Natural killer cell (primary cell): ENCODE measurements around the gene TCF25. TPM values are rescaled to one million over a fixed set of nuclear protein-coding genes. Genes with fewer than 3 reads are reported as not detected.
"Not testable (repeated sequence)": the region's sequence is repeated elsewhere in the genome, so short reads cannot be mapped to it uniquely, and the experiment has no call there.

ENCODE experiments used
- ATAC-seq, 3 donors: fragments of 150-1000 bp in 2 of 3; fragments of 200-7000 bp in 1 of 3; cut with Tn5 transposase; 1 replicate in 1 of 3; 2 replicates in 2 of 3; pipeline ENCODE4 v1.10.0; 2021; ENCODE audit warnings: mild to moderate bottlenecking in 2 of 3, moderate library complexity in 2 of 3
- DNase-seq, 2 donors: peaks; one replicate each; pipeline versions ENCODE4 v3.0.0 to v3.0.0-alpha.2; 2013 to 2021; ENCODE audit warnings: mixed read lengths in 1 of 2
- H3K27ac ChIP-seq: one replicate; pipeline ENCODE4 v1.5.1; 2013; ENCODE audit warnings: mild to moderate bottlenecking, low read length
- H3K27me3 ChIP-seq: one replicate; pipeline ENCODE4 v1.6.1; 2013; ENCODE audit warnings: low read length; ENCODE audit not compliant: control insufficient read depth, insufficient read depth
- H3K36me3 ChIP-seq: one replicate; pipeline ENCODE4 v1.6.1; 2013; ENCODE audit warnings: low read length; ENCODE audit not compliant: control insufficient read depth, insufficient read depth
- H3K4me1 ChIP-seq: one replicate; pipeline ENCODE4 v1.6.1; 2013; ENCODE audit warnings: low read length; ENCODE audit not compliant: control insufficient read depth, insufficient read depth
- H3K4me3 ChIP-seq: one replicate; pipeline ENCODE4 v1.5.1; 2013; ENCODE audit warnings: low read length
- H3K9me3 ChIP-seq: one replicate; pipeline ENCODE4 v1.6.1; 2013; ENCODE audit warnings: low read length; ENCODE audit not compliant: control insufficient read depth, insufficient read depth
- H3K27ac Mint-ChIP-seq, 2 donors: one replicate each; pipeline ENCODE4 v1.8.0; 2022; ENCODE audit warnings: mild to moderate bottlenecking in 2 of 2, mixed read lengths in 2 of 2, moderate library complexity in 1 of 2
- H3K27me3 Mint-ChIP-seq, 2 donors: one replicate each; pipeline ENCODE4 v1.8.0; 2022; ENCODE audit warnings: low read depth in 2 of 2, mixed read lengths in 2 of 2
- H3K36me3 Mint-ChIP-seq: one replicate; pipeline ENCODE4 v1.8.0; 2022; ENCODE audit warnings: mixed read lengths
- H3K4me1 Mint-ChIP-seq, 2 donors: one replicate each; pipeline ENCODE4 v1.8.0; 2022; ENCODE audit warnings: mixed read lengths in 2 of 2
- H3K4me3 Mint-ChIP-seq: one replicate; pipeline ENCODE4 v1.8.0; 2022; ENCODE audit warnings: mild to moderate bottlenecking, moderate library complexity, mixed read lengths
- H3K9me3 Mint-ChIP-seq, 2 donors: one replicate each; pipeline ENCODE4 v1.8.0; 2022; ENCODE audit warnings: mixed read lengths in 2 of 2
- WGBS: methylation state at CpG from one replicate; pipeline ENCODE4 v1.1.7; 2013; ENCODE audit warnings: missing lambda C conversion rate; ENCODE audit not compliant: insufficient coverage; 5-methylcytosine and 5-hydroxymethylcytosine counted together
- intact Hi-C: fragments of 100-400 bp; cut with micrococcal nuclease; formaldehyde crosslinking; loops from one replicate; pipeline ENCODE4 v1.14.2; 2022
- total RNA-seq, 4 donors: library from RNA; stranded (reverse); fragments of 120-200 nt in 1 of 4; gene quantifications; one replicate each; pipeline versions ENCODE4 v1.2.3 to v1.2.4, GENCODE V29; 2013 to 2022
- TF ChIP-seq, protein P1 (sequence below): fragments of 200-600 bp; IDR thresholded peaks from one replicate; pipeline ENCODE4 v1.8.0; 2022; ENCODE audit warnings: antibody characterized with exemption

The TCF25 gene
- total RNA-seq, 3 donors from 2014 or later (not counting 1 experiment from before 2014, with no cell fraction given), result 509 to 682 (median 567) TPM

DNA sequence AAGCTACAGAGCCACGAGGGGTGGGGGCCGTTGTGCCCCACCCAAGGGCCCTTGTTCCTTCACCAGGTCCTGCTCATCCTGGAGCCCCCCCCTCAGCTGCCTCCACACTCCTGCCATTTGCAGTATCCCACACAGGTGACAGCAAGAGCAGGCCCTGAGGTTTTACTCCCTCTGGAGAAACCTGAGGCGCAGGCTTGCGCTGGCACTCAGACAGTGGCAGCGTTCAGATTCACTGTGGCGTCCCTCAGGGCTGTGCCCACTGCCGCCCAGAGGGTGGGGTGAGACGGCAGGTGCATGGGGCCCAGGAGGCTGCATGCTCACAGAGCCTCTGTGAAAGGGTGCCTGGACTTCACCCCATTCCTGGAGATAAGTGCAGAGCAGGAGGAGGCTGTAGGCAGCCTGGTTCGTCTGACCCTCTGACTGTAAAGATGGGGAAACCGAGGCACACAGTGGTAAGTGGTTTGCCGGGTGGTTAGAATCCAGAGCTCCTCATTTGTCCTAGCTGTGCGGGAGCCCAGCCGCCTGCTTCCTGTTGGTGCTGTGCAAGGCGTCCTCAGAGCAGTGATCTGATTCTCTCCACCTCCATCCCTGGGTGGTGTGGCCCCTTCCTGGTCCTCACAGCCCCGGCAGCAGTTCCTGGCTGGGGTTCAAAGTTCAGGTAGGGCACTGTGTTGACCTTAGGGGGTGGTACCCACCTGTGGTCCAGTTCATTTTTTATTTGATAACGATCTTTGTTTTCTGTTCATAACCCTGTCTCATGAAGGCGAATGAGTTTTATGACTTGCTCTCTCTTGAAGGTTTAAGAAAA, 43.6 kb upstream of the TCF25 start:
- Histone ChIP-seq H3K27me3 (peaks cover 3% of the 10 kb centered on the region), H3K36me3 (no peaks in the 10 kb centered on the region), H3K4me1 (peaks cover 14% of the 10 kb centered on the region), H3K9me3 (no peaks in the 10 kb centered on the region), H3K27ac (no peak overlapping the region), H3K4me3 (no peak overlapping the region)
- peak overlapping the region; percentile 68 for H3K4me3 Mint-ChIP-seq
- peaks cover 4 to 5% of the 10 kb centered on the region in 2 donors for H3K4me1 Mint-ChIP-seq
- no peak overlapping the region for H3K27ac Mint-ChIP-seq
- TF ChIP-seq, protein P1, sequence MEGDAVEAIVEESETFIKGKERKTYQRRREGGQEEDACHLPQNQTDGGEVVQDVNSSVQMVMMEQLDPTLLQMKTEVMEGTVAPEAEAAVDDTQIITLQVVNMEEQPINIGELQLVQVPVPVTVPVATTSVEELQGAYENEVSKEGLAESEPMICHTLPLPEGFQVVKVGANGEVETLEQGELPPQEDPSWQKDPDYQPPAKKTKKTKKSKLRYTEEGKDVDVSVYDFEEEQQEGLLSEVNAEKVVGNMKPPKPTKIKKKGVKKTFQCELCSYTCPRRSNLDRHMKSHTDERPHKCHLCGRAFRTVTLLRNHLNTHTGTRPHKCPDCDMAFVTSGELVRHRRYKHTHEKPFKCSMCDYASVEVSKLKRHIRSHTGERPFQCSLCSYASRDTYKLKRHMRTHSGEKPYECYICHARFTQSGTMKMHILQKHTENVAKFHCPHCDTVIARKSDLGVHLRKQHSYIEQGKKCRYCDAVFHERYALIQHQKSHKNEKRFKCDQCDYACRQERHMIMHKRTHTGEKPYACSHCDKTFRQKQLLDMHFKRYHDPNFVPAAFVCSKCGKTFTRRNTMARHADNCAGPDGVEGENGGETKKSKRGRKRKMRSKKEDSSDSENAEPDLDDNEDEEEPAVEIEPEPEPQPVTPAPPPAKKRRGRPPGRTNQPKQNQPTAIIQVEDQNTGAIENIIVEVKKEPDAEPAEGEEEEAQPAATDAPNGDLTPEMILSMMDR, result no peak
- H3K9me3 Mint-ChIP-seq, result no peaks in the 10 kb centered on the region
- ATAC-seq (no peak), DNase-seq (no peak)
- peaks cover 5 to 6% of the 10 kb centered on the region in 2 donors for H3K27me3 Mint-ChIP-seq
- no peaks in the 10 kb centered on the region for H3K36me3 Mint-ChIP-seq
- intact Hi-C loops, result no loop called here
- 84% methylated on average over 17 of the region's 17 CpGs for WGBS

DNA sequence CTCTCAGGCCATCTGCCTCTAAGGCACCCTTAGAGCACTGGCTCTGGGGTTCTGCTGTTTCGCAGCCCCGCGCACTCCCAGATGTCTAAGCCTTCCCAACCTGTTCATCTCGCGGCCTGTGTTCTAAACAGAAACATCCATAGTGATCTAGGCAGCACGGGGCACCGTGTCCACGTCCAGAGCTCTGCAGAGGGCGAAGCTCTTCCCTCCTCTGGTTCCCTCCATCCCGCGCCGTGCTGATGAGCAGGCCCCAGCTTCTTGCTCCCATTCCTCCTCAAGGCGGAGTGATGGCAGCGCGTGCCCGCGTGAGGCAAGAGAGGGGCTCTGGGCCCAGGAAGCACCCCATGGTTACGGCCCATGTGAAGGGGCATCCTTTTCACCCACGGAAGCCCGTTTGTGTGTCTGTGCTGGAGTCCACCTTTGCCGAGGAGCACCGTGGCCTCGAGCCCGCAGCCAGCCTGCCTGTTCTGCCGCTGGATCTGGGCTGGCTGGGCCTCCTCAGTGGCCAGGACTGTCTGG, 41.5 kb upstream of the TCF25 start:
- intact Hi-C loops, result no loop called here
- H3K36me3 Mint-ChIP-seq, result no peaks in the 10 kb centered on the region
- no peak overlapping the region for H3K4me3 ChIP-seq
- peaks cover 3% of the 10 kb centered on the region for H3K27me3 ChIP-seq
- no peaks in the 10 kb centered on the region for H3K36me3 ChIP-seq
- ATAC-seq (no peak), DNase-seq (no peak)
- H3K4me1 ChIP-seq, result peaks cover 14% of the 10 kb centered on the region
- peaks cover 5% of the 10 kb centered on the region for H3K9me3 ChIP-seq
- no peak overlapping the region for H3K4me3 Mint-ChIP-seq
- H3K9me3 Mint-ChIP-seq, result no peaks in the 10 kb centered on the region
- no peak overlapping the region for H3K27ac Mint-ChIP-seq
- peaks cover 5 to 6% of the 10 kb centered on the region in 2 donors for H3K27me3 Mint-ChIP-seq
- 96% methylated on average over 25 of the region's 25 CpGs for WGBS
- no peak overlapping the region for H3K27ac ChIP-seq
- peaks cover 4 to 5% of the 10 kb centered on the region in 2 donors for H3K4me1 Mint-ChIP-seq
- TF ChIP-seq, protein P1, result no peak

DNA sequence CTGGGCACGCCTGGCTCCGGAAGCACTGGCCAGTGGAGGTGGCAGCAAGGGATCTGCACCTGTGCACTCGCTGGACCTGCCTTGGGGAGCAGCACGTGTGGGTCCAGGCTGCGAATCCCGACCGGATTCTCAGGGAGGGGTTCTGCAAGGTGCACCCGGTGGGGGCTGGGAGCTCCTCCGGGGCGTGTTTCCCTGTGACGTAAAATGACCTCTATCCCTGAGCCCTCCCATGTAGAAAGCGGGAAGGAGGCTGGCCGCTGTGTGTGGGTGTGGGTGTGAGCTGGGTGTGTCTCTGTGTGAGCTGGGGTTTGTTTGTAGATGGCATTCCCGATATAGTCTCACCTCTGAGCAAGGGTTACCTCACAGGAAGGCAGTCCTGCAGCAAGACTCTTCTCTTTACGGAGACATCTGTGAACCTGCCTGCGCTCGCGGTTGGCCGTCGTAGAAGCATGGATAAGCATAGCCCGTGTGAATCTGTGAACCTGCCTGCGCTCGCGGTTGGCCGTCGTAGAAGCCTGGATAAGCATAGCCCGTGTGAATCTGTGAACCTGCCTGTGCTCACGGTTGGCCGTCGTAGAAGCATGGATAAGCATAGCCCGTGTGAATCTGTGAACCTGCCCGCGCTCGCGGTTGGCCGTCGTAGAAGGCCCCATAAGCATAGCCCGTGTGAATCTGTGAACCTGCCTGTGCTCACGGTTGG, 39.6 kb upstream of the TCF25 start:
- H3K4me1 Mint-ChIP-seq, result peaks cover 5 to 22% of the 10 kb centered on the region in 2 donors
- ATAC-seq, H3K9me3 Mint-ChIP-seq, H3K27me3 Mint-ChIP-seq, H3K36me3 Mint-ChIP-seq, H3K27ac Mint-ChIP-seq, intact Hi-C loops, H3K4me3 ChIP-seq, H3K9me3 ChIP-seq, H3K27ac ChIP-seq, H3K36me3 ChIP-seq, H3K4me3 Mint-ChIP-seq, DNase-seq, H3K27me3 ChIP-seq: not testable (repeated sequence)
- WGBS, result 96% methylated on average over 39 of the region's 39 CpGs
- peaks cover 25% of the 10 kb centered on the region for H3K4me1 ChIP-seq

DNA sequence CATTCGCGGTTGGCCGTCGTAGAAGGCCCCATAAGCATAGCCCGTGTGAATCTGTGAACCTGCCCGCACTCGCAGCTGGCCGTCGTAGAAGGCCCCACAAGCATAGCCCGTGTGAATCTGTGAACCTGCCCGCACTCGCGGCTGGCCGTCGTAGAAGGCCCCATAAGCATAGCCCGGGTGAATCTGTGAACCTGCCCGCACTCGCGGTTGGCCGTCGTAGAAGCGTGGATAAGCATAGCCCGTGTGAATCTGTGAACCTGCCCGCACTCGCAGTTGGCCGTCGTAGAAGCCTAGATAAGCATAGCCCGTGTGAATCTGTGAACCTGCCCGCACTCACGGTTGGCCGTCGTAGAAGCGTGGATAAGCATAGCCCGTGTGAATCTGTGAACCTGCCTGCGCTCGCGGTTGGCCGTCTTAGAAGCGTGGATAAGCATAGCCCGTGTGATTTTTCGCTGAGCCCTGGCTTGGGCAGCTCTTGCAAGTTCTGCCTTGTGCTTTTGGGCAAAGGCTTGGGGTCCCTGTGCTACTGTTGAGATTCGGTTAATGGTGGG, 38.5 kb upstream of the TCF25 start:
- H3K27ac ChIP-seq, intact Hi-C loops, H3K27me3 ChIP-seq, H3K9me3 ChIP-seq, ATAC-seq, H3K4me3 Mint-ChIP-seq, H3K36me3 ChIP-seq, H3K36me3 Mint-ChIP-seq, DNase-seq, H3K27ac Mint-ChIP-seq, H3K27me3 Mint-ChIP-seq, H3K4me3 ChIP-seq, H3K9me3 Mint-ChIP-seq: not testable (repeated sequence)
- peaks cover 28% of the 10 kb centered on the region for H3K4me1 ChIP-seq
- peaks cover 5 to 18% of the 10 kb centered on the region in 2 donors for H3K4me1 Mint-ChIP-seq
- WGBS, result 98% methylated on average over 42 of the region's 42 CpGs

DNA sequence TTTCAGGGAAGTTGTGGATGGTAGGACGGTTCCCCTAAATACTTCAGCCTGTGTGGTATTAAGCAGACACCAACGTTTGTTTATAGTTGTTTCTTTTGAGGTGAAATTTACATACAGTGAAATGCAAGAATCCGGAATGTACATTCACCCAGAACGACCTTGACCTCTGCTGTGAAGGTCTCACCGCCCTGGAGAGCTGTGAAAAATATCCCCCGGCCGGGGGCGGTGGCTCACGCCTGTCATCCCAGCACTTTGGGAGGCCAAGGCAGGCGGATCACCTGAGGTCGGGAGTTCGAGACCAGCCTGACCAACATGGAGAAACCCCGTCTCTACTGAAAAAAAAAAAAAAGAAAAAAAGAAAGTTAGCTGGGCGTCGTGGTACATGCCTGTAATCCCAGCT, 36.9 kb upstream of the TCF25 start:
- DNase-seq, H3K27ac ChIP-seq, ATAC-seq, H3K9me3 ChIP-seq, H3K27me3 Mint-ChIP-seq, H3K27ac Mint-ChIP-seq, H3K4me3 ChIP-seq, H3K36me3 Mint-ChIP-seq, intact Hi-C loops, H3K27me3 ChIP-seq, H3K9me3 Mint-ChIP-seq, H3K36me3 ChIP-seq: not testable (repeated sequence)
- peaks cover 43% of the 10 kb centered on the region for H3K4me1 ChIP-seq
- WGBS, result 84% methylated on average over 15 of the region's 15 CpGs
- Mint-ChIP-seq H3K4me3 (peak overlapping the region; percentile 35), H3K4me1 (peaks cover 7 to 26% of the 10 kb centered on the region in 2 donors)
